ENCODE data around the gene ZNF253.

DNA sequence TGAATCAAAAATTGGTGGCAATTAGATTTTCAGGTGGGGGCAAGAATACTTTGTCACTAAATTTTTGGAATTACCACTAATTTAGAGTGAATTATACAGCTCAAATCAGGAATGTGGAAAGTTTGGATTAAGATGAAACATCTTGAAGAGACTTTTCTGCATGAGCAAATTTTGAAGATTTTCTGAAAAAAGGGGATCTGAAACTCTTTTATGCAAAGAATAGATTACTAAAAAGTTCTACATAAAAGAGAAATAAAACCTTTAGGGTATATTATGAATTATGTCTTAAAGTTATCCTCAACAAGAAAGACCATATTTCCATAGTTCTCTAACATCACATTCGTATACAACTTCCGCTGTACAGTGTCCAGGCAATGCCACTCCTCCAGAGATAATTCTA lies 71.7 kb downstream of the ZNF253 start:
- TF ChIP-seq, protein P1, sequence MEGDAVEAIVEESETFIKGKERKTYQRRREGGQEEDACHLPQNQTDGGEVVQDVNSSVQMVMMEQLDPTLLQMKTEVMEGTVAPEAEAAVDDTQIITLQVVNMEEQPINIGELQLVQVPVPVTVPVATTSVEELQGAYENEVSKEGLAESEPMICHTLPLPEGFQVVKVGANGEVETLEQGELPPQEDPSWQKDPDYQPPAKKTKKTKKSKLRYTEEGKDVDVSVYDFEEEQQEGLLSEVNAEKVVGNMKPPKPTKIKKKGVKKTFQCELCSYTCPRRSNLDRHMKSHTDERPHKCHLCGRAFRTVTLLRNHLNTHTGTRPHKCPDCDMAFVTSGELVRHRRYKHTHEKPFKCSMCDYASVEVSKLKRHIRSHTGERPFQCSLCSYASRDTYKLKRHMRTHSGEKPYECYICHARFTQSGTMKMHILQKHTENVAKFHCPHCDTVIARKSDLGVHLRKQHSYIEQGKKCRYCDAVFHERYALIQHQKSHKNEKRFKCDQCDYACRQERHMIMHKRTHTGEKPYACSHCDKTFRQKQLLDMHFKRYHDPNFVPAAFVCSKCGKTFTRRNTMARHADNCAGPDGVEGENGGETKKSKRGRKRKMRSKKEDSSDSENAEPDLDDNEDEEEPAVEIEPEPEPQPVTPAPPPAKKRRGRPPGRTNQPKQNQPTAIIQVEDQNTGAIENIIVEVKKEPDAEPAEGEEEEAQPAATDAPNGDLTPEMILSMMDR (IDR thresholded peaks at IDR 0.05), result no peak
- no peak for TF ChIP-seq POLR2A (IDR thresholded peaks at IDR 0.05)
